ENCODE data around the gene CD44.

The CD44 gene

DNA sequence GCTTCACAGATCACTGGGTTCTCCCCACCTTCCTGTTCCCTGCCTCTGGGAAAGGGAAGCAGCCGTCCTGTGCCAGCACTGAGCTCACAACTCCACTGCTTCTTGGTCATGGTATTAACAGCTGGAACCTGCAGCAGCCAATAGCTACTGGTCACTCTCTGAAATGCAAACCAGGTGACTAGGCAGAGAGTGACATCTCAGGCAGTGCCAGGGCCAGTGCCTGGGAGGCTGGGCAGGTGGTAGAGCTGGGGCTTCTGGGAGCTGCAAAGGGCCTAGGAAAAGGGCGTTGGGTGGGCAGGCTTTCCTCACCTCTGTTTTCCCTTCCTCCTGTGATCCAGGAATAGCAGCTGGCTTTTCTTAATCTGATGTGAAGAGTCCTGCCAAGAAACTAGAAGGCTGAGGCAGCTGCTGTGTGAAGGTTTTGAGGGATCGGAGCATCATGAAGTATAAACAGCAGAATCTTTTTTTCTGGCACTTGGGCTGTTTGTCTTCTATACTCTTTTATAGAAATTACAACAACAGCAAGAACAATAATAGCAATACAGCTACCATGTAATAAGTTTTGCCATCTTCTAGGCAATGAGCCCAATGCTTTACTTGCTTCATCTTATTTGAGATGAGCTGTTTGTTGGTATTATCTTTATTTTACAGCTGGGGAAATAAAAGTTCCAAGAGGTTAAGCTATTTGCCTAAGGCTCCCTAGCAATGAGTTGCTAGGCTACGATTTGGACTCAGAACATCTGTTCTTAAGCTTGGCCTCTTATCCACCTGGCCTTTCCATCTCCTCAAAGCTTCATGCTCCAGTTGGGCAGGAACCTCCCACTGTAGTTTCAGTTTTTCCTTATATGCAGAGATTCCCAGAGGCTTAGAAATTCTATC, 22.0 kb upstream of the CD44 start:
- DNase-seq (ENCODE audit: low read depth, low spot score) = no peak
- Histone ChIP-seq H3K4me3 (no peak overlapping the region), H3K9ac (ENCODE audit: insufficient read length) (no peak overlapping the region), H3K9me3 (ENCODE audit: low read depth, low read length) (no peaks in the 10 kb centered on the region), H3K27ac (no peak overlapping the region), H3K36me3 (ENCODE audit: insufficient read depth, low read length) (no peaks in the 10 kb centered on the region)
- no peak for TF ChIP-seq FOXP2 (optimal IDR thresholded peaks at IDR 0.05; ENCODE audit: control extremely low read depth, extremely low read length, insufficient read depth)
- TF ChIP-seq EZH2 (IDR thresholded peaks at IDR 0.05) = no peak
- no peak for TF ChIP-seq POLR2AphosphoS5 (IDR thresholded peaks at IDR 0.05; ENCODE audit: borderline replicate concordance, low read depth, low read length)

DNA sequence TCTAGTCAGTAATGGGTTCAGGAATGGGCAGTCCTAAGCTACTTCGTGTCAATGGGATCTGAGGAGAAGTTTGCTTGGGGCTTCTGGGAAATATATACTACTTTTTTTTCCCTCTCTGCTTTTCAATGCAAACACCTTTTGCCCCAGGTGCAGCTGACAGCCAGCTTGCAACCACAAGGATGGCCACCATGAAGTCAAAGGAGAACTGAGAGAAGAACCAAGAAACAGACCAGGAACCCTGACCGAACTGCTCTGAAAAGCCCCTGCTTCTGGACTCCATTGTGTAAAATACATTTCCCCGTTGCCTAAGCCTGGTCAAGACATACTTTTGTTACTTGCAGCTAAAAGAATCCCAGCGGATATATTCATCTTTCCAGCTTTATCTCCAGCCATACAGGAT, 20.1 kb upstream of the CD44 start:
- TF ChIP-seq POLR2AphosphoS5 (IDR thresholded peaks at IDR 0.05; ENCODE audit: borderline replicate concordance, low read depth, low read length) (no peak), FOXP2 (optimal IDR thresholded peaks at IDR 0.05; ENCODE audit: control extremely low read depth, extremely low read length, insufficient read depth) (no peak), EZH2 (IDR thresholded peaks at IDR 0.05) (no peak)
- no peak for DNase-seq (ENCODE audit: low read depth, low spot score)
- Histone ChIP-seq H3K9ac (ENCODE audit: insufficient read length) (no peak overlapping the region), H3K36me3 (ENCODE audit: insufficient read depth, low read length) (no peaks in the 10 kb centered on the region), H3K9me3 (ENCODE audit: low read depth, low read length) (no peaks in the 10 kb centered on the region), H3K27ac (no peak overlapping the region), H3K4me3 (no peak overlapping the region)

DNA sequence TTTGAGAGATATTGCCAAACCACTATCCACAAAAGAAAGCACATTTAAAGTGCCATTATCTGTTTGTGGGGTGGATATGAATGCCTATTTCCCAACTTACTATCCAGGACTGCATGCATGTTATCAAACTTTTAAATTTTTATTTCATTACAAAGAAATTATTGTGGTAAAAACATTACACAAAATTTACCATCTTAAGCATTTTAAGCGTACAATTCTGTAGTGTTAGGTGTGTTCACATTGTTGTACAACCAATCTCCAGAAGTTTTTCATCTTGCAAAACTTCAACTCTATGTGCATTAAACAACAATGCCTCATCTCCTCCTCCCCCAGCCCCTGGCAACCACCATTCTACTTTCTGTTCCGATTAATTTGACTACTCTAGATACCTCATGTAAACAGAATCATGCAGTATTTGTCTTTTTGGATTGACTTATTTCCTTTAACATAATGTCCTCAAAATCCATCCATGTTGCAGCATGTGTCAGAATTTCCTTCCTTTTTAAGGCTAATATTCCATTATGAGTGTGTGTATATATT, 17.6 kb upstream of the CD44 start:
- TF ChIP-seq FOXP2 (optimal IDR thresholded peaks at IDR 0.05; ENCODE audit: control extremely low read depth, extremely low read length, insufficient read depth) (no peak), EZH2 (IDR thresholded peaks at IDR 0.05) (no peak), POLR2AphosphoS5 (IDR thresholded peaks at IDR 0.05; ENCODE audit: borderline replicate concordance, low read depth, low read length) (no peak)
- no peak overlapping the region for H3K27ac ChIP-seq
- H3K9me3 ChIP-seq (ENCODE audit: low read depth, low read length) = no peaks in the 10 kb centered on the region
- no peak overlapping the region for H3K9ac ChIP-seq (ENCODE audit: insufficient read length)
- no peak for DNase-seq (ENCODE audit: low read depth, low spot score)
- no peak overlapping the region for H3K4me3 ChIP-seq
- no peaks in the 10 kb centered on the region for H3K36me3 ChIP-seq (ENCODE audit: insufficient read depth, low read length)

DNA sequence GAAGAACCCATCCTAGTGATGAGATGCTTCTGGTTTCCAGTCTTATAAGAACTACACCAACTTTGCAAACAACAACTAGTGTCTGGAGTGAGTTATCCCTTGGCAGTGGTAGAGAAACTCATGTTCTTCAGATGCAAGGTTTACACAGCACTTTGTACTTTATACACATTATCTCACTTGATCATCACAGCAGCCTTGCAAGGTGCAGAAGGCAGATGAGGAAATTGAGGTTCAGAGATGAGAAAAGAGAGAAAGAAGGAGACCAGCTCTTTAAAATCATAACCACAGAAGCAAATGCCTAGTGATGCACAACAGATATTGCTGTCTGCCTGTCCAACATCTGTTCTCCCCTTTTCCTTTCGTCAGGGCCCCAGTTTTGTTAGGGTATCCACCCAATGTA, 16.7 kb upstream of the CD44 start:
- Histone ChIP-seq H3K27ac (no peak overlapping the region), H3K9ac (ENCODE audit: insufficient read length) (no peak overlapping the region), H3K36me3 (ENCODE audit: insufficient read depth, low read length) (no peaks in the 10 kb centered on the region), H3K9me3 (ENCODE audit: low read depth, low read length) (no peaks in the 10 kb centered on the region), H3K4me3 (no peak overlapping the region)
- DNase-seq (ENCODE audit: low read depth, low spot score) = no peak
- no peak for TF ChIP-seq EZH2 (IDR thresholded peaks at IDR 0.05)
- no peak for TF ChIP-seq POLR2AphosphoS5 (IDR thresholded peaks at IDR 0.05; ENCODE audit: borderline replicate concordance, low read depth, low read length)
- TF ChIP-seq FOXP2 (optimal IDR thresholded peaks at IDR 0.05; ENCODE audit: control extremely low read depth, extremely low read length, insufficient read depth) = no peak

DNA sequence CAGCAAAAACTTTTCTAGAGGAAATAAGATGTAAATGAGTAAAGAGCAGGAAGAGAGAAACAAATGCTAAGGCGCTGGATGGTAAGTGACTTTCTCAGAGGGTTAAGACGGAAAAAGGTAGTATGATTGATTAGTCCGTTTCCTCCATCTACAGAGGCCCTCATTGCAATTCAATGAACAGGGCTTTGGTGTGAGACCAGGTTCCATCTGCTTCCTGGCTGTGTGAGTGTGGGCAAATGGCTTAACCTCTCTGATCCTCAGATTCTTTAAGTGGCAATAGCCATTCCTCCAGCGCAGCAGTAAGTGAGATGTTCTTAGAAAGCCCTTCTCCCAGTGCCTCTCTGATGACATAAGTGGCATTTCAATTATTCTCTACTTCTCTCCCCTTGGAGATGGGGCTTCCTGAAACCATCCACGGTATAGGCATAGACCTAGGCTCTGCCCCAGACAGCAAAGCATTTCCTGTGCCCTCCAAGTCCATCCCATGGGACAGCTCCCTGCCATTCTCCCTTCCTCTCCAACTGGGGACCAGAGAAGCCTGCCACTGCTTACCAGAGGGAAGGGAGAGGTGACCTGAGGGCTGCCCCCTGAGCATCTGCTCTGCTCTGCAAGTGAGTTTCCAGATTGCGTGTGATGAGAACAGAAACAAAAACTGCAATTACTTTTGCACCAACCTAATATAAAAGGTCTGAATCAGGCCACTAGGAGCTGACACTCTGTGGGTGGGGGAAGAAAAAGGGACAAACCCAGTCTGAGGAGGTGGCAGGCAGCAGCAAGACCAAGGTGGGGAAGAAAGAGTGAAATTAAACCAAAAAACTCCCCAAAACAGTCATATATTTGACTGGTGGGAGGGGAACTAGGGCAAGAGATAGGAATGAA, 12.7 kb upstream of the CD44 start:
- Histone ChIP-seq H3K4me3 (no peak overlapping the region), H3K9me3 (ENCODE audit: low read depth, low read length) (no peaks in the 10 kb centered on the region), H3K9ac (ENCODE audit: insufficient read length) (no peak overlapping the region), H3K36me3 (ENCODE audit: insufficient read depth, low read length) (no peaks in the 10 kb centered on the region), H3K27ac (no peak overlapping the region)
- TF ChIP-seq POLR2AphosphoS5 (IDR thresholded peaks at IDR 0.05; ENCODE audit: borderline replicate concordance, low read depth, low read length) (no peak), EZH2 (IDR thresholded peaks at IDR 0.05) (no peak), FOXP2 (optimal IDR thresholded peaks at IDR 0.05; ENCODE audit: control extremely low read depth, extremely low read length, insufficient read depth) (no peak)
- DNase-seq (ENCODE audit: low read depth, low spot score) = no peak

DNA sequence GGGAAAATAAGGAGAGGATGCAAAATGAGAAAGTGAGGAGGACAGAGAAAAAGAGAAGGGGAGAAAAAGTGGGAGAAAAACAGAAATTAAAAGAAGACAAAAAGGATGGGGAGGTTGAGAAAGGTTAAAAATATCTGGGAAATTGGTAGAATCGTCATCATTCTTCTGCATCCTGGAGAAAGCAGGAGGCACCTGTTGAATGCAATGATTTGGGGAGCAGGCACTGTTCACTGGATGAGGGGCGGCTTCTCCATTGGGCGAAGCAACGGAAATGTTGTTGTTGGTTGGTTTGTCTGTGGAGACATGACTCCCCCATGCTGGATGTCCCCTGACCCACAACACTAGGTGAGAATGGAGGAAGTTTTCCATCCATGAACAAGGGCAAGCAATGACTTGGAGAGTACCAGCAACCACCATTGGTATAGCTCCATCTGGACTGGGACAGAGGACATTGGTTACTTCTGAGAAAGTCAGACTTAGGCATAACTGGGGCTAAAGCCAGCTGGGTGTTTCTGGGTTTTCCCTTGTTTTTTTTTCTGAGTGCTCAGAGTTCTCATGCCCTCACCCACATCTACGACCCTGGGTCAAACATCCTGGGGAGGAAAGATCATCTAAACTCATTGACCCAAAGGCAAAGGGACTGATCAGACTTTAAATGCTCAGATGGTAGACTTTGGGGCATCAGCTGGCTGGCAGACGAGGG, 11.9 kb upstream of the CD44 start:
- Histone ChIP-seq H3K36me3 (ENCODE audit: insufficient read depth, low read length) (no peaks in the 10 kb centered on the region), H3K9me3 (ENCODE audit: low read depth, low read length) (no peaks in the 10 kb centered on the region), H3K9ac (ENCODE audit: insufficient read length) (no peak overlapping the region), H3K27ac (no peak overlapping the region), H3K4me3 (no peak overlapping the region)
- DNase-seq (ENCODE audit: low read depth, low spot score) = no peak
- TF ChIP-seq EZH2 (IDR thresholded peaks at IDR 0.05) (no peak), POLR2AphosphoS5 (IDR thresholded peaks at IDR 0.05; ENCODE audit: borderline replicate concordance, low read depth, low read length) (no peak), FOXP2 (optimal IDR thresholded peaks at IDR 0.05; ENCODE audit: control extremely low read depth, extremely low read length, insufficient read depth) (no peak)

DNA sequence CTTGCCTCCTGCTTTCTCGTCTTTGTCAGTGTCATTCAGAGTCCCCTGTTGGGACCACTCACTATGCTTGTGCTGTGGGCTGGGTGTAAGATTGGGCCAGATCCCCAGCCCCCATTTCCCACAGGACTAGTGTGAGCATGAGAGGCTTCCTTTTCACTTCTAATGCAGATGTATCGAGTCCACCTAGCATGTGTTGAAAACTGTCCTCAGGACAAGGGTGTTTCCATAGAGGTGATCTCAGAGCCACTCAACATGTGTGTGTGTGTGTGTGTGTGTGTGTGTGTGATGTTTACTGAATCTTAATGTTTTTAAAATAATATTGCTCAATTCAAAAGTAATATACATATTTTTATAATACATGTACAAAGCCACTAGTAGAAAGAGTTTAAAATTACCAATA, 11.4 kb upstream of the CD44 start:
- TF ChIP-seq FOXP2 (optimal IDR thresholded peaks at IDR 0.05; ENCODE audit: control extremely low read depth, extremely low read length, insufficient read depth) (no peak), EZH2 (IDR thresholded peaks at IDR 0.05) (no peak), POLR2AphosphoS5 (IDR thresholded peaks at IDR 0.05; ENCODE audit: borderline replicate concordance, low read depth, low read length) (no peak)

More for the DNA sequence above, 11.4 kb upstream of the CD44 start:
- Histone ChIP-seq H3K36me3 (ENCODE audit: insufficient read depth, low read length) (no peaks in the 10 kb centered on the region), H3K9me3 (ENCODE audit: low read depth, low read length) (no peaks in the 10 kb centered on the region), H3K9ac (ENCODE audit: insufficient read length) (no peak overlapping the region), H3K27ac (no peak overlapping the region), H3K4me3 (no peak overlapping the region)
- no peak for DNase-seq (ENCODE audit: low read depth, low spot score)

All from SK-N-MC (cell line).